ENCODE results near the gene BCAS3.

DNA sequence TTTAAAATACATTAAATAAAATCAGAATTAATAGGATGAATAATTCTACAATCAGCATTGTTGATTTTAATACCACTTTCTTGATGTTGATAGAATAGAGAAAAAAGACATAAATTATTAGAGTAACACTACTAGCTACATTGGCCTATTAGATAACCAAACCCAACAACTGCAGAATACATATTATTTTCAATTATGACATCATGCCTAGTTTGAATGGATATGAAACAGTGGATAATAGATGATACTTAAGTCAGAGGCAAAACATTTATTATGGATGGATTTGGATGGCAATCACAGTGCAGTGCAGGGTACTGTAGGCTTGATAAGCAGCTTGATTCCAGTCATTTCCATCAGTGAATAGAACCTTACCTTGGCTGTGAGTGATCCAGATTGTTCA, 293.1 kb downstream of the BCAS3 start:
- TF ChIP-seq, protein P1, sequence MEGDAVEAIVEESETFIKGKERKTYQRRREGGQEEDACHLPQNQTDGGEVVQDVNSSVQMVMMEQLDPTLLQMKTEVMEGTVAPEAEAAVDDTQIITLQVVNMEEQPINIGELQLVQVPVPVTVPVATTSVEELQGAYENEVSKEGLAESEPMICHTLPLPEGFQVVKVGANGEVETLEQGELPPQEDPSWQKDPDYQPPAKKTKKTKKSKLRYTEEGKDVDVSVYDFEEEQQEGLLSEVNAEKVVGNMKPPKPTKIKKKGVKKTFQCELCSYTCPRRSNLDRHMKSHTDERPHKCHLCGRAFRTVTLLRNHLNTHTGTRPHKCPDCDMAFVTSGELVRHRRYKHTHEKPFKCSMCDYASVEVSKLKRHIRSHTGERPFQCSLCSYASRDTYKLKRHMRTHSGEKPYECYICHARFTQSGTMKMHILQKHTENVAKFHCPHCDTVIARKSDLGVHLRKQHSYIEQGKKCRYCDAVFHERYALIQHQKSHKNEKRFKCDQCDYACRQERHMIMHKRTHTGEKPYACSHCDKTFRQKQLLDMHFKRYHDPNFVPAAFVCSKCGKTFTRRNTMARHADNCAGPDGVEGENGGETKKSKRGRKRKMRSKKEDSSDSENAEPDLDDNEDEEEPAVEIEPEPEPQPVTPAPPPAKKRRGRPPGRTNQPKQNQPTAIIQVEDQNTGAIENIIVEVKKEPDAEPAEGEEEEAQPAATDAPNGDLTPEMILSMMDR (IDR thresholded peaks at IDR 0.05; ENCODE audit: low read depth, low read length): no peak
- no peak for TF ChIP-seq EZH2phosphoT487 (IDR thresholded peaks at IDR 0.05; ENCODE audit: low read depth)

Data from OCI-LY3 (cell line).